HL-60 (cell line): Measurements from ENCODE around the gene RBM39.
"Not testable (repeated sequence)": the region's sequence is repeated elsewhere in the genome, so short reads cannot be mapped to it uniquely, and the experiment has no call there.

Source experiments
- DNase-seq, 2 experiments: peaks; one replicate each; pipeline ENCODE4 v3.0.0-alpha.2; 2010 to 2020; ENCODE audit warnings: low read depth in 1 of 2, low spot score in 1 of 2
- H3K27ac ChIP-seq: fragments of 250-450 bp; sonication (Bioruptor Pico); replicated peaks from 2 replicates; pipeline ENCODE4 v1.5.1; 2020; ENCODE audit warnings: mild to moderate bottlenecking, moderate library complexity
- H3K27me3 ChIP-seq: fragments of 250-450 bp; sonication (Bioruptor Pico); 2 replicates; pipeline ENCODE4 v1.5.1; 2021; ENCODE audit warnings: mild to moderate bottlenecking, moderate library complexity; ENCODE audit not compliant: insufficient read depth, poor library complexity, severe bottlenecking
- H3K4me3 ChIP-seq: replicated peaks from 2 replicates; pipeline ENCODE4 v1.5.1; 2011; ENCODE audit warnings: mild to moderate bottlenecking, control low read depth, low read length; ENCODE audit not compliant: insufficient read depth
- GABPA ChIP-seq: IDR thresholded peaks from 2 replicates; pipeline ENCODE4 v1.6.1; 2012; ENCODE audit warnings: low read depth
- POLR2AphosphoS5 ChIP-seq: IDR thresholded peaks from 2 replicates; pipeline ENCODE4 v1.6.1; 2012; ENCODE audit warnings: low read depth
- SPI1 ChIP-seq: IDR thresholded peaks from 2 replicates; pipeline ENCODE4 v1.6.1; 2012; ENCODE audit warnings: low read depth, mild to moderate bottlenecking, borderline replicate concordance
- TF ChIP-seq, protein P1 (sequence below): IDR thresholded peaks from one replicate; pipeline ENCODE4 v1.5.1; 2011; ENCODE audit warnings: low read length, control low read depth, inconsistent platforms; ENCODE audit not compliant: insufficient read depth
- TF ChIP-seq, protein P2 (sequence below): IDR thresholded peaks from 2 replicates; pipeline ENCODE4 v1.6.1; 2012; ENCODE audit warnings: low read depth; ENCODE audit not compliant: insufficient replicate concordance

Gene RBM39

DNA sequence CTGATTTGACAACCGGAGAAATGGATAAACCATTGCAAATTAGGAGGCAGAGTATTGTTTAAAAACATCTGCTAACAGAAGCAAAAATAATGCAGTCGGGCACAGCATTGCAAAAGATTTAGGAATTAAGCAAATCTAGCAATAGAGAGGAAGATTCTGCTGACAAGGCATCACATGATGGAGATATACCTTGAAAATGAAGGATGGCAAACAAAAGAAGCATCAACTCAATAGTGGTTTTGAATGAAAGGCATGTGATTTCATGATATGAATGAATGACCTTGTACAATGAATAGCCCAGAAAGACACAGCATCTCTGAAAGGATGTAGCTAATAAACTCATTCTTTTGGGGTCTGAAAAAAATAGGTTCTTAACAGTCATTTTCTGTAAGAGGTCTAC lies 8.6 kb upstream of the RBM39 start:
- H3K27ac ChIP-seq, result no peak overlapping the region
- H3K27me3 ChIP-seq, result no peaks in the 10 kb centered on the region
- no peak overlapping the region for H3K4me3 ChIP-seq
- TF ChIP-seq, protein P1, sequence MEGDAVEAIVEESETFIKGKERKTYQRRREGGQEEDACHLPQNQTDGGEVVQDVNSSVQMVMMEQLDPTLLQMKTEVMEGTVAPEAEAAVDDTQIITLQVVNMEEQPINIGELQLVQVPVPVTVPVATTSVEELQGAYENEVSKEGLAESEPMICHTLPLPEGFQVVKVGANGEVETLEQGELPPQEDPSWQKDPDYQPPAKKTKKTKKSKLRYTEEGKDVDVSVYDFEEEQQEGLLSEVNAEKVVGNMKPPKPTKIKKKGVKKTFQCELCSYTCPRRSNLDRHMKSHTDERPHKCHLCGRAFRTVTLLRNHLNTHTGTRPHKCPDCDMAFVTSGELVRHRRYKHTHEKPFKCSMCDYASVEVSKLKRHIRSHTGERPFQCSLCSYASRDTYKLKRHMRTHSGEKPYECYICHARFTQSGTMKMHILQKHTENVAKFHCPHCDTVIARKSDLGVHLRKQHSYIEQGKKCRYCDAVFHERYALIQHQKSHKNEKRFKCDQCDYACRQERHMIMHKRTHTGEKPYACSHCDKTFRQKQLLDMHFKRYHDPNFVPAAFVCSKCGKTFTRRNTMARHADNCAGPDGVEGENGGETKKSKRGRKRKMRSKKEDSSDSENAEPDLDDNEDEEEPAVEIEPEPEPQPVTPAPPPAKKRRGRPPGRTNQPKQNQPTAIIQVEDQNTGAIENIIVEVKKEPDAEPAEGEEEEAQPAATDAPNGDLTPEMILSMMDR, result no peak
- TF ChIP-seq, protein P2, sequence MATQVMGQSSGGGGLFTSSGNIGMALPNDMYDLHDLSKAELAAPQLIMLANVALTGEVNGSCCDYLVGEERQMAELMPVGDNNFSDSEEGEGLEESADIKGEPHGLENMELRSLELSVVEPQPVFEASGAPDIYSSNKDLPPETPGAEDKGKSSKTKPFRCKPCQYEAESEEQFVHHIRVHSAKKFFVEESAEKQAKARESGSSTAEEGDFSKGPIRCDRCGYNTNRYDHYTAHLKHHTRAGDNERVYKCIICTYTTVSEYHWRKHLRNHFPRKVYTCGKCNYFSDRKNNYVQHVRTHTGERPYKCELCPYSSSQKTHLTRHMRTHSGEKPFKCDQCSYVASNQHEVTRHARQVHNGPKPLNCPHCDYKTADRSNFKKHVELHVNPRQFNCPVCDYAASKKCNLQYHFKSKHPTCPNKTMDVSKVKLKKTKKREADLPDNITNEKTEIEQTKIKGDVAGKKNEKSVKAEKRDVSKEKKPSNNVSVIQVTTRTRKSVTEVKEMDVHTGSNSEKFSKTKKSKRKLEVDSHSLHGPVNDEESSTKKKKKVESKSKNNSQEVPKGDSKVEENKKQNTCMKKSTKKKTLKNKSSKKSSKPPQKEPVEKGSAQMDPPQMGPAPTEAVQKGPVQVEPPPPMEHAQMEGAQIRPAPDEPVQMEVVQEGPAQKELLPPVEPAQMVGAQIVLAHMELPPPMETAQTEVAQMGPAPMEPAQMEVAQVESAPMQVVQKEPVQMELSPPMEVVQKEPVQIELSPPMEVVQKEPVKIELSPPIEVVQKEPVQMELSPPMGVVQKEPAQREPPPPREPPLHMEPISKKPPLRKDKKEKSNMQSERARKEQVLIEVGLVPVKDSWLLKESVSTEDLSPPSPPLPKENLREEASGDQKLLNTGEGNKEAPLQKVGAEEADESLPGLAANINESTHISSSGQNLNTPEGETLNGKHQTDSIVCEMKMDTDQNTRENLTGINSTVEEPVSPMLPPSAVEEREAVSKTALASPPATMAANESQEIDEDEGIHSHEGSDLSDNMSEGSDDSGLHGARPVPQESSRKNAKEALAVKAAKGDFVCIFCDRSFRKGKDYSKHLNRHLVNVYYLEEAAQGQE, result no peak
- TF ChIP-seq POLR2AphosphoS5, result no peak
- TF ChIP-seq GABPA, result no peak
- no peak for TF ChIP-seq SPI1
- no peak for DNase-seq

DNA sequence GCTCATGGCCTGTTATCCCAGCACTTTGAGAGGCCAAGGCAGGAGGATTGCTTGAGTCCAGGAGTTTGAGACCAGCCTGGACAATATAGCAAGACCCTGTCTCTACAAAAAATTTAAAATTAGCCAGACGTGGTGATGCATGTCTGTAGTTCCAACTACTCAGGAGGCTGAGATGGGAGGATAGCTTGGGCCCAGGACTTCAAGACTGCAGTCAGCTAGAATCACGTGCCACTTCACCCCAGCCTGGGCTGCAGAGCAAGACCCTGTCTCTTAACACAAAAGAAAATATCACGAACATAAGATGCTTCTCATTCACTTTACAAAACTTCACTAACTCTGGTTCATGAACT lies 2.4 kb upstream of the RBM39 start:
- not testable (repeated sequence) for H3K4me3 ChIP-seq, DNase-seq, H3K27me3 ChIP-seq
- H3K27ac ChIP-seq, result peak overlapping the region; percentile 97

DNA sequence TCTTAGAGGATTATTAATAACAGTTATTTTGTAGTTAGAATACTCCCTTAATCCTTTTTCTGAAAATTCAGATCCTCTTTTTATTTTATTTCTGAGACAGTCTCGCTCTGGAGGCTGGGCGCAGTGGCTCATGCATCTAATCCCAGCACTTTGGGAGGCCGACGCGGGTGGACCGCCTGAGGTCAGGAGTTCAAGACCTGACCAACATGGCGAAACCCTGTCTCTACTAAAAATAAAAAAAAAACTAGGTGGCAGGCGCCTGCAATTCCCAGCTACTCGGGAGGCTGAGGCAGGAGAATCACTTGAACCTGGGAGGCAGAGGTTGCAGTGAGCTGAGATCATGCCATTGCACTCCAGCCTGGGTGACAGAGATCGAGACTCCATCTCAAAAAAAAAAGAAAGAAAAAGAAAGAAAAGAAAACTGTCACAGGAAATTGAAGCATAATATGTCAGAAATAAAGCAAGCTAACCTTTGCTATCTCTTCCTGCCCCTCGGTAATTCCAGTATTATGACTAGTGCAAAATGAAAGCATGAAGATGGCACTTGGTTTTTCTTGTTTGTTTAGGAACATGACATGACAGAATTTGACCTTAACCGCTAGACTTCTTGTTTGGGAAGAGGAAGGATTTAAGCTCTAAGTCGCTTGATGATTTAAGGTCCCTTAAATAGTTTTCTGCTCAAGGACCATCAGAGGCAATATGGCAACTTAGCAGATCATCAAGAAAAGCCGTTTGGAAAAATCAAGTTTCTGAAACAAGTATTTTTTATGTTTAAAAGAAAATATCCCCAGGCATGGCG lies 1.8 kb upstream of the RBM39 start:
- H3K27ac ChIP-seq, result peak overlapping the region; percentile 97
- peak in 1 of 2 experiments; percentile 34 for DNase-seq
- TF ChIP-seq, protein P2, result no peak
- TF ChIP-seq POLR2AphosphoS5 (no peak), GABPA (no peak), SPI1 (no peak)
- TF ChIP-seq, protein P1, result no peak
- peak overlapping the region; percentile 17 for H3K4me3 ChIP-seq
- no peaks in the 10 kb centered on the region for H3K27me3 ChIP-seq

DNA sequence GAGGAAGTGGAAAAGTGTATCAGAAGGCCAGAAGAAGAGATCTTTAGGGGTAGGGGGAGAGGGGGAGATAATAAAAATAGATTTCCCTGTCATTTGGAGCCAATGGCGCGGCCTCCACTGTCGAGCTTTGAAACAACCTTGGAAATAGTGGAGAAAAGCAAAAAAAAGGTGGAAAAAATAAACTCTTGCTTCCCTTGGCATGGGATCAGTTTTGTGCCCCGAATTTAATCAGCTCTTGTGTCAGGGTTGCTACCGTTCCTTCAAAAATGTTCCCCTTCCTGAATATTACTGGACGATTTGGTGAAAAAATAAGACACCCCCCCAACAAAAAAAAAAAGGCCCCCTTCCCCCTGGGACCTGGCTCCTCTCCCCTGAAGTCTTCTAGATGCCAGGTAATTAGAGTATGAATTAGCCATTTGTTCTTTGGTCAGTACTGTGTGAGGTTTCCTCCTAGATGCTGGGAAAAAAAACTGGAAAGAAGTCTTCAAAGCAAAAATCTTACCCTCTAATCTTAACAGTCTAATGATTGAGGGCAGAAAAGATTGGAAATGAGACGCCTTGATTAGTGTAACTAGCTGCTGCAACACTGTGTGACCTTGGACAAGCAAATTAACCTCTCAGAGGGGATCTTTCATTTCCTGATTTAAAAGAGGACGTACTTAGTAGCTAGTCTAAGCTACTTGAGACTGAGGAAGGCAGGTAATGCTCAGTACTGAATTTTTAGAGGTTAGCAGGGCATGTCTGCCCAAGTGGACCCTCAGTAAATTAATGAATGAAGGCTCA lies 872 bp upstream of the RBM39 start:
- TF ChIP-seq GABPA, result no peak
- no peak for TF ChIP-seq POLR2AphosphoS5
- TF ChIP-seq, protein P1, result no peak
- TF ChIP-seq, protein P2, result no peak
- TF ChIP-seq SPI1, result no peak
- Histone ChIP-seq H3K4me3 (peak overlapping the region; percentile 47), H3K27ac (peak overlapping the region; percentile 97), H3K27me3 (no peaks in the 10 kb centered on the region)
- DNase-seq, result peak in 1 of 2 experiments; percentile 46
